HuH-7.5 (cell line): ENCODE results near the gene CCDC146.
"Not testable (repeated sequence)": the region's sequence is repeated elsewhere in the genome, so short reads cannot be mapped to it uniquely, and the experiment has no call there.

Experiments used
- DNase-seq: peaks from one replicate; pipeline ENCODE4 v3.0.0; 2011; ENCODE audit warnings: low spot score

CCDC146 gene

DNA sequence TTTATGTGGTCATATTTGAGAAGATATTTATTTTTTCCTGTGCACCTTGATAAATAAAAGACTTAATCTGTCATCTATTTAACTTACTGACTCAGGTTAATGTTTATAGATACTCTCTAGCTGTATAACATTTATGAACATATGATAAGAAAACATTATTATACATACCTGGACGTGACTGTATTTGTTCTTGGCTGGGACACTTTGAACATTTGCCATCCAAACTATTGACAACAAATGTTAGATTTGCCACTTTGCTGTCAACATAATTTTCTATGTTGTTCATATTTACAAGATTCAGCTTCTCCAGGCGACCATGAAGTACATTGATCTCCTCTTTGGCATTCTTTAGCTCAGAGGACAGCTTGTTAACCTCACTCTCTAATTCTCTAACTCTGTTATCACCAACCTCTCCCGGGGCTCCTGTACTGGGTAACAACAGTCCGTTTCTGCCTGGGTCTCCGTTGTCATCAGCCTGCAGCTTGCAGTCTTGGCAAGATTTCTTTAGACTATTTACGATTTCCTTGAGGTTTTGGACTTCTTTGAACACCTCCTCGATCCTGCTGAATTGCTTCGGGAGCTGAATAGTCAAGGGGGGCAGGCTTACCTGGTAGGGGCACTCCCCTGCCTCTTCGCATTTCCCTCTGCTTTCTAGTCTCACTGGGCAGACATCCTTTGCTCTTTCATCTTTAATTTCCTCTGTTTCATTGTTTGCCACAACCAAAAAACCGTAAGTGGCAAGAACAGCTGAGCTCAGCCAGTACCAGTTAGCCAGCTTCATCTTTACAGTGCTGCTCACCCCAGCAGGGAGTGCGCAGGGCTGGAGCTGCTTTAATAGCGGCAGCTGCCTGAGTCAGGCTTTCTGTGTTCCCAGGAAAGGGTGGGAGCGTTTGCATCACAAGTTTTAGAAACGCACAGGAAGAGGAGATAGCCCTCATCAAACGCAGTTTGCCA, 76.9 kb downstream of the CCDC146 start, which contains the start of gene FGL2:
Gene FGL2 (minus strand): TSS at position 807 of the 954 bp plus-strand sequence. CDS start 26 bp downstream, at position 781.
- no peak for DNase-seq

DNA sequence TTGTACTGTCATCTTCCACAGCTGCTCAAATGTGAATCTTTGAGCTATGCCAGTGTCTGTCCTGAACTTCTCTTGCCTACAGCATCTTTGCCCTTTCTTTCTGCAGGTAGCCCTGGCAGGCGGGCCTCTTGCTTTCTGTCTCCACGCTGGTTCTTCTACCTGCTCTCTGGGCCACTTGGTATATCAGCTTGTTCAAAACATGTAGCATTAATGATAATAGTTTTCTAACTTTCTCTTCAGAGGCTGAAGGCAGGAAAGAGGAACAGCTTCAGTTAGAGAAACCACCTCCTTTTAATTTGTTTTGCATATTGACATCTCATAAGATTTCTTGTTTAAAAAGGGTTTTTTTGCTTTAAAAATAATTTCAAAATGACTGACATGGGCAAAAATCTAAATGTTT, 78.1 kb downstream of the CCDC146 start:
- no peak for DNase-seq

DNA sequence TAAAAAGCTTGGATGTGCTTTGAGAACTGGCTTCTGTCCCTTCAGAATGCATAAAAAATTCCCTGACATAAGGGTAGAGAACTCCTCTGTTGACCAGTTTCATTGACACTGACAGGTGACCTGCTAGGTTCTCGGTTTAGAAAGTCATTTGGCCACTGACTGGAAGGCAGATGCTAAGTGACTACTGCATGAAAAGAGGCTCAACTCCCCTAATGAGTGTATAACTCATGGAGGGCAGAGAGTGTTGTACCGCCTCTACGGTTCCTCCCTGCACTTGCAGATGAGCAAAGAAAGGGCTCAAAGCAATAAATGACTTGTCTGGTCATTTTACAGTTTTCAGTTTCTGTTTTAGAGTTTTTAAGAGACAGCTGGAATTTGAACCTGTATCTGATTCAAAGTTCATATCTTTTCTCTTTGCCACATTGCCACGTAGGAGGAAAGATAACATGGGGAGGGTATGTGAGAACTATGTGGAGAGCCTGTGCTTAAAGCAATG, 80.1 kb downstream of the CCDC146 start:
- no peak for DNase-seq

DNA sequence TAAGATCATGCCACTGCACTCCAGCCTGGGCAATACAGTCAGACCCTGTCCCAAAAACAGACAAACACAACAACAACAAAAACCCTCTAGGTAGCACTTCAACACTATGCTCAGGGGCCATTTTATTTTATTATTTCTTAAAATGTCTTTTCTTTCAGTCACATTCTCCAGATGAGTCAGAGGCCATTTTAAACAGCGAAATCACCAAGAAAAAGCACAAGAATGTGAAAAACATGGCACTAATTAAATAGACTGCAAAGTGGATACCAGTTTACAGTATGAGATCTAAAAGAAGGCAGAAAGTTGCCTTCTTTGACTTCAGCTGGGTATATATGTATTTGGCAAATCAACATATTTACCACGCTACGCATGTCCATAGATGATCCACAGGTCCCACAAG, 83.3 kb downstream of the CCDC146 start:
- no peak for DNase-seq

DNA sequence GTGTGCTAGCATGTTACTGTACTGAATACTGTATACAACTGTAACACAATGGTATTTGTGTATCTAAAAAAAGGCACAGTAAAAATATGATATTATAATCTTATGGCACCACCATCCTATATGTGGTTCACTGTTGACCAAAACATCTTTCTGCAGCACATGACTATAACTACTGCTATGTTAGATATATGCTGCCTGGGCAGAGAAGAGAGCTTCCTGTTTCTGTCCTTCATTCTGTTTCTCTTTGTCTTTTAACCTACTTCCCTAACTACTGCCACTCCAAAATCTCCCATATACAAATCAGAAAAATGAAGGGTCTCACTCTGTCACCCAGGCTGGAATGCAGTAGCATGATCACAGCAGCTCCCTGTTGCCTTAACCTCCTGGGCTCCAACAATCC, 86.0 kb downstream of the CCDC146 start:
- DNase-seq: no peak

DNA sequence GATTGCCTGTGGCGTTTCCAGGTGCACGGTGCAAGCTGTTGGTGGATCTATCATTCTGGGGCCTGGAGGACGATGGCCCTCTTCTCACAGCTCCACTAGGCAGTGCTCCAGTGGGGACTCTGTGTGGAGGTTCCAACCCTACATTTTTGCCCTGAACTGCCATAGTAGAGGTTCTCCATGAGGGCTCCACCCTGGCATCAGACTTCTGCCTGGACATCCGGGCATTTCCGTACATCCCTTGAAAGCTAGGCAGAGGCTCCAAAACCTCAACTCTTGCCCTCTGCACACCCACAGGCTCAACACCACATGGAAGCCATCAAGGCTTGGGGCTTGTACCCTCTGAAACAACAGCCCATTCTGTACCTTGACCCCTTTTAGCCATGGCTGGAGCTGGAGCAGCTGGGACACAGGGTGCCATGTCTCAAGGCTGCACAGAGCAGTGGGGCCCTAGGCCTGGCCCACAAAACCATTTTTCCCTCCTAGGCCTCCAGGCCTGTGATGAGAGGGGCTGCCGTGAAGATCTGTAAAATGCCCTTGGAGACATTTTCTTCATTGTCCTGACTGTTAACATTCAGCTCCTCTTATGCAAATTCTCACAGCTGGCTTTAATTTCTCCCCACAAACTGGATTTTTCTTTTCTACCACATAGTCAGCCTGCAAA, 87.2 kb downstream of the CCDC146 start:
- no peak for DNase-seq

DNA sequence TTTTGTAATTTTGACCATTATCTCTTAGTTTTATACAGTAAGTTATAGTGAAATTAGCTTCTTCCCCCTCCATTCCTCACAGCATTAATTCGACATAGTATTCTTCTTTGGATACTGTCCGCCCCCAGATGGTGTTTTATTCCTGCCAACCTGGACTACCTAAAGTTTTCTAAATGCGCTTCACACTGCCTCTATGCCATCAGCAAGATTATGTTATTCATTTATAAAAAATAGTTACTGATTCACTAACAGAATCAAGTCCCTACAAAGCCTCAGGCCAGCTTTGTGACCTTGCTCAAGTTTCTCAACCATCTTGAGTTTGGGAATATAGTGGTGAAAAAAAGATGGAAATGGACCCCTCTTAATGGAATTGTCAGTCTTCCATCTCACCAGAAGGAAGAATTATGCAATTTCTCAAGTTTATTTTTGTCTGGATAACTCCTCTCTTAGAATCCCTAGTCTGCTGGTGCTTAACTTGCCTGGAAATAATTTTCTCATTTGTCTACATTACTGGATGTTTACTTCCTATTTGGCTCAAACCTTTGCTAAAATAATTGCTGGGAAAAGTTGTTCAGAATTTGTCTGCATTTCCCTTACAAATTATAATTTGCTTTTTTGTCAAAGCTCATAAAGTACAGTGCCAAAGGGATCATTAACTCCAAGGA, 93.9 kb downstream of the CCDC146 start:
- no peak for DNase-seq

DNA sequence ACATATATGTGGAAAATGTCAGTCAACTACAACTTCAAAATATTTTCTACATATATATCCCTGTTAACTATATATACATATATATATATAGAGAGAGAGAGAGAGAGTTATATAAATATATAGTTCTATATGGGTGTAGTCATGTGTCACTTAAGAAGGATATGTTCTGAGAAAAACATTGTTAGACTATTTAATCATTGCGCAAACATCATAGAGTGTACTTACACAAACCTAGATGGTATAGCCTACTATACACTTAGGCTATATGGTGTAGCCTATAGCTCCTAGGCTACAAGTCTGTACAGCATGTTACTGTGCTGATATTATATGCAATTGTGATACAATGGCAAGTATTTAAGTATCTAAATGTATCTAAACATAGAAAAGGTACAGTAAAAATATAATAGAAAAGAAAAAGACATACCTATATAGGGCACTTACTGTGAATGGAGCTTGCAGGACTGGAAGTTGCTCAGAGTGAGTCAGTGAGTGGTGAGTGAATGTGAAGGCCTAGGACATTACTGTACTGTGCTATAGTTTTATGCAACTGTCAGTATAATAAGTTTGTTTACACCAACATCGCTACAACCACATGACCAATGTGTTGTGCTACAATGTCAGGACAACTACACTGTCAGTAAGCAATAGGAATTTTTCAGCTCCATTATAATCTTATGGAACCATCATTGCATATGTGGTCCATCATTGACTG, 95.2 kb downstream of the CCDC146 start:
- no peak for DNase-seq

DNA sequence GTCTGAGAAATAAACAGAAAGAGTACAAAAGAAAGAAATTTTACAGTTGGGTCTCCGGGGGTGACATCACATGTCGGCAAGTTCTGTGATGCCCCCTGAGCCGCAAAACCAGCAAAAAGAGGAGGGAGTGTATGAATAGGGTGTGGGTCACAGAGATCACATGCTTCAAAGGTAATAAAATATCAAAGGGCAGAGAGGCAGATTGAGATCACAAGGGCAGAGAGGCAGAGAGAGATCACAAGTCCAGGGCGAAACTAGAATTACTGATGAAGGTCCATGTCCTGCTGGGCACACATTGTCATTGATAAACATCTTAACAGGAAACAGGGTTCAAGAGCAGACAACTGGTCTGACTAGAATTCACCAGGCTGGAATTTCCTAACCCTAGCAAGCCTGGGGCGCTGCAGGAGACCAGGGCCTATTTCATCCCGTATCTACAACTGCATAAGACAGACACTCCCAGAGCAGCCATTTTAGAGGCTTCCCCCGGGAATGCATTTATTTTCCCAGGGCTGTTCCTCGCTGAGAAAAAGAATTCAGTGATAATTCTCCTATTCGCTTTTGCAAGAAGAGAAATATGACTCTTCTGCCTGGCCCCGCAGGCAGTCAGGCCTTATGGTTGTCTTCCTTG, 97.4 kb downstream of the CCDC146 start:
- DNase-seq: not testable (repeated sequence)

DNA sequence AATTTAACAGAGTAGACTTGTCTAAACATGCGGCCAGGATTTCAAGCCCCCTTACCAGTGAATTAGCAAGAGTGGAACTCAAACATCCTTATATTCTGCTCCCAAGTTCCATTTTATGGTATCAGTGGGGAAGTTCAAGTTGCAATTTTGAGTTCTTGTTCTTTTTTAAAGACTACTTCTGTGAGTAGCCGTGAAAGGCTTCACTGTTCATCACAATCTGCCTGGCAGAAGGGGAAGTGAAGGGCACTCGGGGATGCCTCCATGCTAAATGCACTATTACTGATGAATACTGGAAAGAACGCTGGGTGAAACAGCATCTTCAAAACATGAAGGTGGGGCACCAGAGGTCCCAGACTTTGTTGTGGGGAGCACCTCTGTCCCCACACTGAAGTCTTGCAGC, 99.7 kb downstream of the CCDC146 start:
- no peak for DNase-seq

DNA sequence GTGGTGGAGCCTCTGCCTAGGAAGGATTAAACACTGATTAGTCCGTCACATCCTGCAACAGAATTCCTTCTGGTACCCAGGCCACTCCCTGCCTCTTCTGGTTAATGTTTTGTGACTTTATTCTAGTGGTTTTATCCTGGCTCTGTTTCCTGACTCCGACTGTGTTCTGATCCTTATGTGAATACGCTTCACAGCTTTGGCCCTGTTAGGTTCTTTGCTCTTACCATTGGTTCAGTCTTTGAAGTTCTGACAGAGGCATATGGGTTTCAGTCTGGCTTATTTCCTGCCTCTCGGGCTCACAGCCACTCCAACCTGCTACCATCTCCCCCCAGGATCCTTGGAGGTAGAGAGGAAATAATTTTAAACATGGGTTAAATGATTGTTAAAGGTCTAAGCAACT, 100.4 kb downstream of the CCDC146 start:
- no peak for DNase-seq

DNA sequence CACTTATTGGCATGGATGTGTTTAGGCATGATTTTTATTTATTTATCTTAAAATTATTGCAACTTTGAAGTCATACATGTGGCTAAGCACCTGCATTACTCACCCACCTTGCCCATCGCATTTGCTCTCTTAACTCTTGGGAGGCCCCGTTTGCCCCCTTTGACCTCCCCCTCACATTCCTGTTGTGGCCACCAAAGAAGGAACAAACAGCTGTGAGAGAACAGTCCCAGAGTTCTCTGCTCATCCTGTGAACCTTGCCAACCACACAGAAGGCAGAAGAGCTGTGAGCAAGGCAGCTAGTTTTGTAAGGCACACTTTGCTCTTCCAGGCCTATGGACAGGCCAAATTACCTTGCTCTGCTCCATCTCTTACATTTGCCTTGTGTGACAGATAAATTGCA, 100.8 kb downstream of the CCDC146 start:
- DNase-seq: no peak

DNA sequence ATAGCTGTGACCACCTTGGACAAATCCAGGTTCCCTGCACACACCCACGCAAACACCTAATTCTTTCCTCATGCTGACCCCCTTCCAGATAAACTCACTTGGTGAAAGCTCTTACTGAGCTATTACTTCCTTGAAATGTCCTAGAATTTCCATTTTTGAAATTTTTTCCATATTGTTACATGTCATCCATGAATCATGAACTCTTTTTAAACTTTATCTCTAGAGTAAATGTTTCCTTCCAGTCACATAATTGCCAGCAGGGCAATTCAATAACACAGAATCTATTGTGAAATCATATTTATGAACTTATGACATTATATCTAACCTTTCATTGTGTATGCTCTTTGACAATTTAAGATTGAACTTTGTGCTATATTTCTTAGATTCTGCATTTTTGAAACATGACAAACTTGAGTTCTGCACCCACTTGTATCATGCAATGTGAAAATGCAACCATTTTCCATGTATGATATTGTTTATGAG, 104.0 kb downstream of the CCDC146 start:
- no peak for DNase-seq

DNA sequence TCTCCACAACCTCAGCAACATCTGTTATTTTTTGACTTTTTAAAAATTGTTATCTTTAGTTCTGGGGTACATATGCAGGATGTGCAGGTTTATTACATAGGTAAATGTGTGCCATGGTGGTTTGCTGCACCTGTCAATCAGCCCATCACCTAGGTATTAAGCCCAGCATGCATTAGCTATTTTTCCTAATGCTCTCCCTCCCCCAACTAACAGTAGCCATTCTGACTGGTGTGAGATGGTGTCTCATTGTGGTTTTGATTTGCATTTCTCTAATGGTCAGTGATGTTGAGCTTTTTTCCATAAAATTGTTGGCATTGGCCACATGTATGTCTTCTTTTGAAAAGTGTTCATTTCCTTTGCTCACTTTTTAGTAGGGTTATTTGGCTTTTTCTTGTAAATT, 106.4 kb downstream of the CCDC146 start:
- DNase-seq: not testable (repeated sequence)

DNA sequence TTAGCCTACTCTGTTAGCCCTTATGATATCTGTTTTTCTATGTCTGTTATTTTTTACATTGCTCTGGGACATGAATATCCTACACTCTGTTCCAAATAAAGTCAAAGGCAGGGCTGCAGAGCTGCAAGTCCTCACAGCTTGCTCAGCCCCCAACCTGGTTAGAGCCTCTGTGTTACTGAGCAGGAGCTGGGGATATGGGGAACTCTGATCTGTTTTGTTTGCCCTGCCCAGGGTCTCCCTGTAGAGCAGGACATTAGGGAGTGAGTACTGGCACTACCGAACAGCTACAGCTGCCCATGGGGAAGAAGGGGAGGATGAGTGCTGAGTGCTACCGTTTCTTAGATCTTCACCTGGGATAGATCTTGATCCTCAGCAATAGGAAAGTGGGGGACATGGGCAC, 110.1 kb downstream of the CCDC146 start:
- DNase-seq: no peak

DNA sequence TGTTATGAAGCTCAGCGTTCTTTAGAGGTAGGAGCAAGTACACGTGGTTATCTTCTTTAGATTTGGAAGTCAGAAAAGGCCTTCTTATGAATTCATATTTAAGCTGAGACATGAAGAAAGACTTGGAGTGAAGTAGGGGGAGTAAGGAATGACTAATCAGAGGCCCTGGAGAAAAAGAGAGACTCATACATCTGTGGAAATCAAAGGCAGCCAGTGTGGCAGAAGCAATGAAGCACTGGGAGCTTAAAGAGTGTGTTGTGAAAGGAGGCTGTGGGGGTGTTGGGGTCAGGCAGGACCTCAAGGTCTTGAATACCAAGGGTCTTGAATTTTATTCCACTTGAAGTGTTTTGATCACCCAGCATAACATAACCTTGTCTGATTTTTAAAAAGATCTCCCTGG, 112.9 kb downstream of the CCDC146 start:
- DNase-seq: no peak

DNA sequence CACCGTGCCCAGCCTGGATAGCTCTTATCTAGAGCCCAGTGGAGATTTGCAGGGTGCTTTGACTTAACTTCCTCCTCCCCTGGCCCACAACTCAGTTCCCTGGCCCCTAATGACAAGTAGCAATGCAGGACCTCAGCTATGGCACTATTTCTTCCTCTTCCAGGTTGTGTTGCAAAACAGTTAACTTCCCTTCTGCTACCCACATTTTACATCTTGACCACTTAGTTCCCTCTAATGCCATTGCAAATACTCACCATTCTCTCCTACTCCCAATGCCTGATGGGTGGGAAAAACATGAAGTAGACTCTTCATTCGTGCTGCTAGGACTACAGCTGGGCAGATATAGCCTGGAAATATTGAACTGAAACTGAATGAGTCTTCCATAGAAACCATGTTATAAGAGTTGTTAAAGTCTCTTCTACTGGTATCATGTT, 116.3 kb downstream of the CCDC146 start:
- DNase-seq: no peak

DNA sequence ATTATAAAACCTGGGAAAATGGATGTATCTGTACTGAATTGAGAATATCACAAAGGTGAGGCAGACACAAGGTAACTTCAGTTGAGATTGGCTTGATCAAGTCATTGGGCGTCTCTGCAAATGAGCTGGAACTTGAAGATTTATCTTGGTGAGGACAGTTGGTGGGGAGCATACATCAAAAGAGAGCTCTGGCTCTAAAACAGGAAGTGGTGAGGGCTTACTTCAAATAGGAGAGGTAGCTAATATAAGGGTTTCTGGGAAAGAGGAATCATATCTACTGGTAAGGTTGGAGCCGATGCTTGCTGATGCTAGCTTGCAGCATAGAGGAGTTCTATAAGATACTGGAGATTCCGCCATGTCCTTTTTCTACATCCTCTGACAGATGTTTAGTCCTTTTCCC, 117.1 kb downstream of the CCDC146 start:
- DNase-seq: no peak

DNA sequence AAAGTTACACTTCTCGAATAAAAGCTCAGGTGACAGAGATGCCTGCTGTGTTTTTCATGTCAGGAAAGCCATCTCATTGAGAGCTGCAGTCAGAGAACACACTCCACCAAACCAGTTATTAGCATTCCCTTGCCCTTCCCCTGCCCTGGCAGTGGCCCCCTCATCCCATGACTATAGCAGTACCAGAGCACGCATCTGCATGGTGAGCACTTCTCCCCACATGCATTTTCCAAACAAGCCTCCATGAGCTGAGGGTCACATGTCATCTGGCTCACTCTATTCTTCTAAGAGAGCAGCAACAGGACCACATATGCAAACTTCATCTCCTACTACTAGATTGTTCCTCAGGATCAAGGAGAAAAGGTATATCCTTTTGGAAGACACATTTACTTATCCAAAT, 119.7 kb downstream of the CCDC146 start:
- DNase-seq: no peak

DNA sequence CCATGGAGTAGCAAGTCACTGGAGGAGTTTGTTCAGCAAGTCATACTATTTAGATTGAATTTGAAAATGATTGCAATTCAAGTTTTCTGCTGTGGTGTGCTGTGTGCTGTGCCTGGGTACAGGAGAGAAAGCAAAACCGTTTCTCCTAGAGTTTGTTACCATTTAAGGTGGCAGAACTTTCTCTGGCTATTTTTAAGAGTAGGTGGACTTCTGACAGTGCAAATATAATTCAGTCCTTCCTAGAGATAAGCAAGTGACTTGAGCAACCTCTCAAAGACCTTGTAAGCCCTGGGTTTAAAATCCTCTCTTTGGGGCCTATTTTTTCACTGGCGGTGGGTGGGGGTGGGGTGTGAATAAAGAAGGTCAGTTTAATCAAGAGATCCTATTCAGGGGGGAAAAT, 120.1 kb downstream of the CCDC146 start:
- DNase-seq: no peak

DNA sequence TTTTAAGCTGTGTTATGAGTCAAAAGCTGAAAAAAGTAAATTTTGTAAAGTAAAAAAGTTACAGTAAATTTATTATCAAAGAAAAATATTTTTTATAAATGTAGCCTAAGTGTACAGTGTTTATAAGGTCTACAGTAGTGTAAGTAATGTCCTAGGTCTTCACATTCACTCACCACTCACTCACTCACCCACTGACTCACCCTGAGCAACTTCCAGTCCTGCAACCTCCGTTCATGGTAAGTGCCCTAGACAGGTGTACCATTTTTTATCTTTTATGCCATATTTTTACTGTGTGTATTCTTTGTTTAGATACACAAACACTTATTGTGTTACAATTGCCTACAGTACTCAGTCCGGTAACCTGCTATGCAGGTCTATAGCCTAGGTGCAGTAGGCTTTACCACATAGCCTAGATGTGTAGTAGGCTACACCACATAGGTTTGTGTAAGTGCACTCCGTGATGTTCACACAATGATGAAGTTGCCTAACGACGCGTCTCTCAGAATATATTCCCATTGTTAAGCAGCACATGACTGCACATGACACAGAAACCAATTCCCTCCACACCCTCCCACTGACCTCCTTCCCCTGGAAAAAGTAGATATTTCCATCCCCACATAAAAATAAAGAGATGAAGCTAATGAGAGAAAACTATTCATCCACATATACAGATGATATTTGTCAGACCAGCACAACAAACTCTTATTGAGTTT, 122.0 kb downstream of the CCDC146 start:
- DNase-seq: no peak
